ENCODE data around the gene STPG3. TPM values are rescaled to one million over a fixed set of nuclear protein-coding genes. Genes with fewer than 3 reads are reported as not detected.

The STPG3 gene
- total RNA-seq, 4 donors from 2014 or later: not detected

- no peaks in the 10 kb centered on the region for H3K9me3 ChIP-seq
- H3K27me3 ChIP-seq: no peaks in the 10 kb centered on the region
- H3K27ac ChIP-seq: peak overlapping the region; percentile 77 to 78
- intact Hi-C loops (cut with DNase I; ENCODE audit: low total_unique reads): no loop called here
- H3K4me3 ChIP-seq: peak overlapping the region; percentile 18 to 42
- peaks cover 0 to 10% of the 10 kb centered on the region in 2 donors for H3K4me1 ChIP-seq
- peak in 1 of 2 donors; percentile 24 for DNase-seq
- TF ChIP-seq, protein P1, sequence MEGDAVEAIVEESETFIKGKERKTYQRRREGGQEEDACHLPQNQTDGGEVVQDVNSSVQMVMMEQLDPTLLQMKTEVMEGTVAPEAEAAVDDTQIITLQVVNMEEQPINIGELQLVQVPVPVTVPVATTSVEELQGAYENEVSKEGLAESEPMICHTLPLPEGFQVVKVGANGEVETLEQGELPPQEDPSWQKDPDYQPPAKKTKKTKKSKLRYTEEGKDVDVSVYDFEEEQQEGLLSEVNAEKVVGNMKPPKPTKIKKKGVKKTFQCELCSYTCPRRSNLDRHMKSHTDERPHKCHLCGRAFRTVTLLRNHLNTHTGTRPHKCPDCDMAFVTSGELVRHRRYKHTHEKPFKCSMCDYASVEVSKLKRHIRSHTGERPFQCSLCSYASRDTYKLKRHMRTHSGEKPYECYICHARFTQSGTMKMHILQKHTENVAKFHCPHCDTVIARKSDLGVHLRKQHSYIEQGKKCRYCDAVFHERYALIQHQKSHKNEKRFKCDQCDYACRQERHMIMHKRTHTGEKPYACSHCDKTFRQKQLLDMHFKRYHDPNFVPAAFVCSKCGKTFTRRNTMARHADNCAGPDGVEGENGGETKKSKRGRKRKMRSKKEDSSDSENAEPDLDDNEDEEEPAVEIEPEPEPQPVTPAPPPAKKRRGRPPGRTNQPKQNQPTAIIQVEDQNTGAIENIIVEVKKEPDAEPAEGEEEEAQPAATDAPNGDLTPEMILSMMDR (IDR thresholded peaks at IDR 0.05): no peak
- no peak for TF ChIP-seq POLR2A (IDR thresholded peaks at IDR 0.05)
- H3K36me3 ChIP-seq: no peaks in the 10 kb centered on the region
These were observed 27.1 kb downstream of the STPG3 start for GRCh38 chr9:137278061-137278701.

DNA sequence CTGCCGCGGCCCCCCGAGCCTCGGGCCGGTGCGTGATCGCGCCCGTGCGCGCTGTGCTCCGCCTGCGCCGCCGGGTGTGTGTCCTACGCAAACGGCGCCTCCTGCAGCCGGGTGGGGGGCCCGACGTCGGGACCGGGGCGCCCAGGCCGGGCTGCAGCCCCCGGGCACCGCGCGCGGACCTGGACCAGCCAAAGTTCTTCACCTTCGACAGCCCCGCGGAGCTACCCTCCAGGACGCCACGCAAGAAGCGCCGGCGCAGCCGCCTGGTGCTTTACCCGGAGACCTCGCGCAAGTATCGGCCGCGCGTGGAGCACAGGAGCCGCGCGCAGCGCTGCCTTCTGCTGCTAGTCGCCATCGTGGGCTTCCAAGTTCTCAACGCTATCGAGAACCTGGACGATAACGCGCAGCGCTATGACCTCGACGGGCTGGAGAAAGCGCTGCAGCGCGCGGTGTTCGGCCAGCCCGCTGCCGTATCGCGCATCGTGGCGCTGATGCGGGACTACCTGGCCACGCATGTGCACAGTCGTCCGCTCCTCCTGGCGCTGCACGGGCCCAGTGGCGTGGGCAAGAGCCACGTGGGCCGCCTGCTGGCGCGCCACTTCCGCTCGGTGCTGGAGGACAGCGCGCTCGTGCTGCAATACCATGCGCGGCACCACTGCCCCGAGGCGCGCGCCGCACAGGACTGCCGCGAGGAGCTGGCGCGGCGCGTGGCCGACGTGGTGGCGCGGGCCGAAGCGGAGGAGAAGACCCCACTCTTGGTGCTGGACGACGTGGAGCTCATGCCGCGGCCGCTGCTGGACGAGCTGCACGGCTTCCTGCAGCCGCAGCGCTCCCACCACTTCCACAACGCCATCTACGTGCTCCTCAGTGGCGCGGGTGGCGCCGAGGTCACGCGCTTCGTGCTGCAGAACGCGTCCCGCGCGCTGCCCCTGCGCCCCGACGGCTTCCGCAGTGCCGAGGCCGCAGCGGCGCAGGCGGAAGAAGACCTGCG is 27.9 kb downstream of the STPG3 start:
- H3K36me3 ChIP-seq: no peaks in the 10 kb centered on the region
- peak overlapping the region in 1 of 2 donors; percentile 42 for H3K4me3 ChIP-seq
- no peaks in the 10 kb centered on the region for H3K9me3 ChIP-seq
- no peak overlapping the region for H3K27ac ChIP-seq
- H3K4me1 ChIP-seq: peaks cover 0 to 10% of the 10 kb centered on the region in 2 donors
- DNase-seq: no peak
- TF ChIP-seq, protein P1 (IDR thresholded peaks at IDR 0.05): no peak
- no peak for TF ChIP-seq POLR2A (IDR thresholded peaks at IDR 0.05)
- H3K27me3 ChIP-seq: no peaks in the 10 kb centered on the region
- intact Hi-C loops (cut with DNase I; ENCODE audit: low total_unique reads): no loop called here

- TF ChIP-seq, protein P1 (IDR thresholded peaks at IDR 0.05): no peak
- TF ChIP-seq POLR2A (IDR thresholded peaks at IDR 0.05): no peak
- no peaks in the 10 kb centered on the region for H3K36me3 ChIP-seq
- H3K9me3 ChIP-seq: no peaks in the 10 kb centered on the region
- no peak overlapping the region for H3K27ac ChIP-seq
- H3K4me3 ChIP-seq: no peak overlapping the region
- peaks cover 0 to 10% of the 10 kb centered on the region in 2 donors for H3K4me1 ChIP-seq
- no peaks in the 10 kb centered on the region for H3K27me3 ChIP-seq
- DNase-seq: no peak
- intact Hi-C loops (cut with DNase I; ENCODE audit: low total_unique reads): no loop called here
These were observed 28.8 kb downstream of the STPG3 start for GRCh38 chr9:137279741-137280473.

- no peak for DNase-seq
- TF ChIP-seq POLR2A (IDR thresholded peaks at IDR 0.05): no peak
- TF ChIP-seq, protein P1 (IDR thresholded peaks at IDR 0.05): no peak
- no peaks in the 10 kb centered on the region for H3K27me3 ChIP-seq
- no peaks in the 10 kb centered on the region for H3K36me3 ChIP-seq
- H3K4me3 ChIP-seq: no peak overlapping the region
- no peak overlapping the region for H3K27ac ChIP-seq
- peaks cover 0 to 10% of the 10 kb centered on the region in 2 donors for H3K4me1 ChIP-seq
- H3K9me3 ChIP-seq: no peaks in the 10 kb centered on the region
- intact Hi-C loops (cut with DNase I; ENCODE audit: low total_unique reads): no loop called here
These were observed 29.6 kb downstream of the STPG3 start for GRCh38 chr9:137280474-137281344.
